HepG2 (cell line): Measurements from ENCODE around the gene GPX5. TPM values are rescaled to one million over a fixed set of nuclear protein-coding genes. Genes with fewer than 3 reads are reported as not detected.
A peak's percentile ranks its signal among the peaks of the same experiment; 100 is the strongest.

Experiments
- ATAC-seq: fragments of 200-7000 bp; cut with Tn5 transposase; 3 replicates; pipeline ENCODE4 v1.9.1; 2020; ENCODE audit warnings: mild to moderate bottlenecking, moderate library complexity
- BruUV-seq: library from RNA; stranded (reverse); fragments of 400-500 nt; replicated peaks from 2 replicates; lab custom pipeline; 2021; lab: Mats Ljungman, UMichigan
- CTCF ChIA-PET: fragments of 300-600 bp; formaldehyde crosslinking; extraction: SDS; loops from one replicate; lab custom pipeline; 2021; ENCODE audit warnings: low total read pairs, inconsistent platforms, low intra/inter-chr PET ratio; lab: Yijun Ruan, JAX
- POLR2A ChIA-PET: fragments of 350-600 bp; sonication (Branson Sonifier 250); formaldehyde crosslinking; loops from one replicate; lab custom pipeline; 2020; ENCODE audit warnings: antibody characterized with exemption, inconsistent platforms; lab: Yijun Ruan, JAX
- DNase-seq: peaks from one replicate; pipeline ENCODE4 v3.0.0-alpha.2; 2015; ENCODE audit warnings: low spot score
- FAIRE-seq: peaks from 3 replicates; lab custom pipeline; 2011; peaks lifted over from hg19 to GRCh38; lab: Jason Lieb, UNC
- H2AFZ ChIP-seq: one replicate; pipeline ENCODE4 v1.6.1; 2011; ENCODE audit warnings: low read length, inconsistent platforms
- H3K27ac ChIP-seq: fragments of 300-600 bp; 3 replicates; pipeline ENCODE4 v1.8.0; 2011; ENCODE audit warnings: mixed run types, mild to moderate bottlenecking, mixed read lengths, low read length, inconsistent platforms; ENCODE audit not compliant: insufficient read depth; ENCODE audit errors: extremely low read length
- H3K27me3 ChIP-seq, 2 experiments: fragments of 200-600 bp in 1 of 2; 2 replicates in 1 of 2; 3 replicates in 1 of 2; pipeline versions ENCODE4 v1.6.0 to v1.8.0; 2011; ENCODE audit warnings: low read length in 2 of 2, mild to moderate bottlenecking in 2 of 2, moderate library complexity in 2 of 2, inconsistent platforms in 1 of 2; ENCODE audit not compliant: insufficient read depth in 2 of 2, control insufficient read depth in 1 of 2
- H3K36me3 ChIP-seq, 2 experiments: fragments of 200-600 bp in 1 of 2; replicated peaks in 1 of 2; 2 replicates in 1 of 2; 3 replicates in 1 of 2; pipeline versions ENCODE4 v1.5.1 to v1.8.0; 2011; ENCODE audit warnings: low read length in 2 of 2, inconsistent platforms in 1 of 2; ENCODE audit not compliant: insufficient read depth in 2 of 2, control insufficient read depth in 1 of 2
- H3K4me1 ChIP-seq: 2 replicates; pipeline ENCODE4 v1.5.1; 2012; ENCODE audit warnings: low read length, inconsistent platforms; ENCODE audit not compliant: insufficient read depth
- H3K4me2 ChIP-seq: 2 replicates; pipeline ENCODE4 v1.6.0; 2011; ENCODE audit warnings: low read depth, low read length, inconsistent platforms
- H3K4me3 ChIP-seq, 3 experiments: fragments of 200-600 bp in 1 of 3; sonication (generic), shearing (Covaris generic) in 1 of 3; replicated peaks in 1 of 3; 2 replicates each; pipeline ENCODE4 v1.5.1; 2011 to 2016; ENCODE audit warnings: low read length in 3 of 3, inconsistent platforms in 2 of 3, low read depth in 2 of 3, mild to moderate bottlenecking in 2 of 3, control low read depth in 1 of 3, mixed read lengths in 1 of 3; ENCODE audit not compliant: insufficient read depth in 1 of 3
- H3K79me2 ChIP-seq: one replicate; pipeline ENCODE4 v1.6.1; 2011; ENCODE audit warnings: low read length, inconsistent platforms; ENCODE audit not compliant: insufficient read depth
- H3K9ac ChIP-seq: 2 replicates; pipeline ENCODE4 v1.6.0; 2011; ENCODE audit warnings: mild to moderate bottlenecking, low read depth, low read length, inconsistent platforms; ENCODE audit not compliant: insufficient read depth
- H3K9me3 ChIP-seq: 2 replicates; pipeline ENCODE4 v1.5.1; 2012; ENCODE audit warnings: mild to moderate bottlenecking, low read length
- H4K20me1 ChIP-seq: 2 replicates; pipeline ENCODE4 v1.6.0; 2011; ENCODE audit warnings: inconsistent platforms, mild to moderate bottlenecking, low read length, moderate library complexity; ENCODE audit not compliant: insufficient read depth
- BCL3 ChIP-seq: sonication (generic); formaldehyde crosslinking; IDR thresholded peaks from 2 replicates; pipeline ENCODE4 v1.5.1; 2020; ENCODE audit warnings: mild to moderate bottlenecking, missing genetic modification reagents, moderate library complexity
- CREM ChIP-seq, 2 experiments: sonication (generic) in 1 of 2; formaldehyde crosslinking in 1 of 2; IDR thresholded peaks; 2 replicates each; pipeline versions ENCODE4 v1.4.0 to v1.6.1; 2016 to 2020; ENCODE audit warnings: antibody characterized with exemption in 1 of 2, mild to moderate bottlenecking in 1 of 2, missing genetic modification reagents in 1 of 2
- FOSL2 ChIP-seq: sonication (generic); formaldehyde crosslinking; IDR thresholded peaks from 2 replicates; pipeline ENCODE4 v1.4.0; 2020; ENCODE audit warnings: missing genetic modification reagents
- KDM5A ChIP-seq: fragments of 200-600 bp; sonication (generic); IDR thresholded peaks from 2 replicates; pipeline ENCODE4 v1.7.0; 2018; ENCODE audit warnings: antibody characterized with exemption, mild to moderate bottlenecking, low read length, borderline replicate concordance
- MEF2D ChIP-seq: sonication (generic); formaldehyde crosslinking; IDR thresholded peaks from 2 replicates; pipeline ENCODE4 v1.5.1; 2020; ENCODE audit warnings: mild to moderate bottlenecking, missing genetic modification reagents
- MIXL1 ChIP-seq: IDR thresholded peaks from 2 replicates; pipeline ENCODE4 v1.6.1; 2016
- NONO ChIP-seq, 2 experiments: fragments of 450-650 bp in 1 of 2; sonication (generic) in 1 of 2; formaldehyde crosslinking in 1 of 2; IDR thresholded peaks in 1 of 2; conservative IDR thresholded peaks in 1 of 2; 2 replicates each; pipeline versions ENCODE4 v1.6.1 to v1.8.0; 2017 to 2022; ENCODE audit warnings: mild to moderate bottlenecking in 1 of 2, missing genetic modification reagents in 1 of 2, moderate library complexity in 1 of 2
- TEAD3 ChIP-seq: optimal IDR thresholded peaks from 2 replicates; pipeline ENCODE3; 2016; ENCODE audit warnings: borderline replicate concordance
- THYN1 ChIP-seq: sonication (generic); formaldehyde crosslinking; IDR thresholded peaks from 2 replicates; pipeline ENCODE4 v1.8.1; 2023; ENCODE audit warnings: low read depth, mild to moderate bottlenecking, moderate library complexity, missing genetic modification reagents, borderline replicate concordance
- USF2 ChIP-seq, 2 experiments: sonication (generic) in 1 of 2; formaldehyde crosslinking in 1 of 2; IDR thresholded peaks; 2 replicates each; pipeline versions ENCODE4 v1.5.1 to v1.6.1; 2011 to 2020; ENCODE audit warnings: borderline replicate concordance in 1 of 2, low read depth in 1 of 2, low read length in 1 of 2, mild to moderate bottlenecking in 1 of 2, missing genetic modification reagents in 1 of 2, moderate library complexity in 1 of 2
- ZBTB49 ChIP-seq: sonication (generic); formaldehyde crosslinking; IDR thresholded peaks from 2 replicates; pipeline ENCODE4 v1.4.0; 2020; ENCODE audit warnings: missing genetic modification reagents, borderline replicate concordance
- ZMYM4 ChIP-seq: sonication (generic); formaldehyde crosslinking; IDR thresholded peaks from 2 replicates; pipeline ENCODE4 v1.8.1; 2023; ENCODE audit warnings: mild to moderate bottlenecking, missing genetic modification reagents
- ZNF331 ChIP-seq: sonication (generic); formaldehyde crosslinking; IDR thresholded peaks from 2 replicates; pipeline ENCODE4 v1.4.0; 2020; ENCODE audit warnings: missing genetic modification reagents
- ZNF629 ChIP-seq: sonication (generic); formaldehyde crosslinking; conservative IDR thresholded peaks from 2 replicates; pipeline ENCODE4 v1.5.0; 2020; ENCODE audit warnings: missing genetic modification reagents
- WGBS: methylation state at CpG from one replicate; pipeline ENCODE4 v1.1.6; 2017; ENCODE audit warnings: low lambda C conversion rate; 5-methylcytosine and 5-hydroxymethylcytosine counted together
- in situ Hi-C: cut with HindIII; loops from 2 replicates; pipeline ENCODE4 v1.10.0; 2017; ENCODE audit warnings: low pct_unique_long_range_greater_than_20kb; ENCODE audit not compliant: extremely low pct_ligation_motif_present
- intact Hi-C: fragments of 100-400 bp; cut with micrococcal nuclease; formaldehyde crosslinking; loops from one replicate; pipeline ENCODE4 v1.10.0; 2022; ENCODE audit not compliant: unreplicated experiment
- polyA plus RNA-seq, 8 experiments: library from polyadenylated mRNA; depleted of rRNA in 3 of 8; stranded (reverse) in 7 of 8; unstranded in 1 of 8; fragments of >200 nt; fragmentation: Illumina TruSeq in 4 of 8; extraction: Trizol in 4 of 8; gene quantifications; 2 replicates each; pipeline versions ENCODE4 v1.2.1 to v1.2.3, GENCODE V29; 2011 to 2016; ENCODE audit warnings: low read depth in 4 of 8, missing spikeins in 1 of 8, mixed read lengths in 1 of 8; ENCODE audit not compliant: insufficient read depth in 1 of 8
- total RNA-seq, 5 experiments: library from RNA; depleted of rRNA; stranded (reverse); fragments of >200 nt; fragmentation: Illumina TruSeq; extraction: Trizol; gene quantifications; 2 replicates each; pipeline ENCODE4 v1.2.3, GENCODE V29; 2016; ENCODE audit warnings: low read depth in 1 of 5
- TF ChIP-seq, protein P1 (sequence below): IDR thresholded peaks from 2 replicates; pipeline ENCODE4 v1.6.1; 2016; ENCODE audit warnings: low read depth, borderline replicate concordance

Gene GPX5
- total and polyA plus RNA-seq, 2 of the 13 experiments (the other 11 are each of a cell fraction or from before 2014, with no cell fraction given), result not detected

- H2AFZ ChIP-seq, result peak overlapping the region; percentile 29
- ChIA-PET POLR2A (interaction anchor here (0.8 to 1.9 kb wide), 4 partner anchors 8 to 47 kb away, joined by 3 to 7 read pairs (median 4); a partner anchor contains a TSS), CTCF (interaction anchor here (1.5 kb wide), 1 partner anchor 143 kb away, joined by 4 read pairs; the partner anchor contains the start of gene ZSCAN12)
- no peaks in the 10 kb centered on the region for H3K36me3 ChIP-seq
- H3K4me3 ChIP-seq, result peak overlapping the region; percentile 53 to 76 (median 64)
- H3K4me1 ChIP-seq, result peaks cover 22% of the 10 kb centered on the region
- H3K9ac ChIP-seq, result no peak overlapping the region
- 27% methylated on average over 28 of the region's 30 CpGs for WGBS
- peaks cover 0 to 3% of the 10 kb centered on the region in 2 experiments; a peak in 2 of 5 replicates for H3K27me3 ChIP-seq
- H3K27ac ChIP-seq, result no peak overlapping the region
- TSS peak; percentile 99 for BruUV-seq
- intact Hi-C loops (loop anchor here (1.0 to 5.0 kb wide), 5 partner anchors 45 to 161 kb away; partner anchors contain the start of gene ZSCAN12), in situ Hi-C loops (no loop called here)
- DNase-seq (peak; percentile 80), ATAC-seq (peak; percentile 84), FAIRE-seq (peak; percentile 72)
- H3K9me3 ChIP-seq, result no peaks in the 10 kb centered on the region
- no peaks in the 10 kb centered on the region for H3K79me2 ChIP-seq
- H4K20me1 ChIP-seq, result no peaks in the 10 kb centered on the region
- H3K4me2 ChIP-seq, result peak overlapping the region; percentile 99
- TF ChIP-seq MIXL1 (CRISPR knock-in tag) (peak; percentile 58), ZNF331 (peak; percentile 72), ZNF629 (CRISPR knock-in tag) (peak; percentile 92), NONO (IDR thresholded peaks at IDR 0.05) (no peak), NONO (CRISPR knock-in tag; conservative IDR thresholded peaks at IDR 0.05) (peak; percentile 56; the same call in 1 of the 2 replicates), USF2 (IDR thresholded peaks at IDR 0.05; ENCODE audit: low read depth, low read length) (peak; percentile 70), USF2 (CRISPR knock-in tag; IDR thresholded peaks at IDR 0.05; ENCODE audit: borderline replicate concordance) (peak; percentile 88; the same call in 1 of the 2 replicates), THYN1 (CRISPR knock-in tag) (peak; percentile 95; the same call in 1 of the 2 replicates), ZMYM4 (CRISPR knock-in tag) (peak; percentile 46; the same call in 1 of the 2 replicates), BCL3 (CRISPR knock-in tag) (0 out of 2 replicates have a peak, but pooled peaks have one; percentile 45), CREM (IDR thresholded peaks at IDR 0.05) (peak; percentile 35; the same call in 1 of the 2 replicates), CREM (CRISPR knock-in tag; IDR thresholded peaks at IDR 0.05) (no peak), MEF2D (CRISPR knock-in tag) (no peak), KDM5A (peak; percentile 48; the same call in 1 of the 2 replicates), FOSL2 (CRISPR knock-in tag) (peak; percentile 33; the same call in 1 of the 2 replicates), TEAD3 (CRISPR knock-in tag) (peak; percentile 6), ZBTB49 (no peak)
- TF ChIP-seq, protein P1, sequence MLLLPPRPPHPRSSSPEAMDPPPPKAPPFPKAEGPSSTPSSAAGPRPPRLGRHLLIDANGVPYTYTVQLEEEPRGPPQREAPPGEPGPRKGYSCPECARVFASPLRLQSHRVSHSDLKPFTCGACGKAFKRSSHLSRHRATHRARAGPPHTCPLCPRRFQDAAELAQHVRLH (CRISPR knock-in tag), result 0 out of 2 replicates have a peak, but pooled peaks have one; percentile 46
Observed at GRCh38 chr6:28542440-28543296, 17.0 kb downstream of the GPX5 start.
